Stimulated activated naive CD8-positive, alpha-beta T cell treated with anti-CD3 and anti-CD28 coated beads, Interleukin-15, Interleukin-2, amounts not matched to agents 100 ng/mL and 50 ng/mL, for 24 hours (primary cell): ENCODE results near the gene ICOSLG.
"Not testable (repeated sequence)": the region's sequence is repeated elsewhere in the genome, so short reads cannot be mapped to it uniquely, and the experiment has no call there.

ENCODE experiments used
- H3K27ac Mint-ChIP-seq: one replicate; pipeline ENCODE4 v1.8.0; 2021; ENCODE audit warnings: mild to moderate bottlenecking, mixed read lengths
- H3K27me3 Mint-ChIP-seq: one replicate; pipeline ENCODE4 v1.8.0; 2021; ENCODE audit warnings: mixed read lengths
- H3K36me3 Mint-ChIP-seq: one replicate; pipeline ENCODE4 v1.8.0; 2021; ENCODE audit warnings: low read depth, mixed read lengths
- H3K4me1 Mint-ChIP-seq: one replicate; pipeline ENCODE4 v1.8.0; 2021; ENCODE audit warnings: low read depth, mixed read lengths
- H3K4me3 Mint-ChIP-seq: one replicate; pipeline ENCODE4 v1.8.0; 2021; ENCODE audit warnings: mild to moderate bottlenecking, mixed read lengths
- H3K9me3 Mint-ChIP-seq: one replicate; pipeline ENCODE4 v1.8.0; 2021; ENCODE audit warnings: mixed read lengths

ICOSLG gene

DNA sequence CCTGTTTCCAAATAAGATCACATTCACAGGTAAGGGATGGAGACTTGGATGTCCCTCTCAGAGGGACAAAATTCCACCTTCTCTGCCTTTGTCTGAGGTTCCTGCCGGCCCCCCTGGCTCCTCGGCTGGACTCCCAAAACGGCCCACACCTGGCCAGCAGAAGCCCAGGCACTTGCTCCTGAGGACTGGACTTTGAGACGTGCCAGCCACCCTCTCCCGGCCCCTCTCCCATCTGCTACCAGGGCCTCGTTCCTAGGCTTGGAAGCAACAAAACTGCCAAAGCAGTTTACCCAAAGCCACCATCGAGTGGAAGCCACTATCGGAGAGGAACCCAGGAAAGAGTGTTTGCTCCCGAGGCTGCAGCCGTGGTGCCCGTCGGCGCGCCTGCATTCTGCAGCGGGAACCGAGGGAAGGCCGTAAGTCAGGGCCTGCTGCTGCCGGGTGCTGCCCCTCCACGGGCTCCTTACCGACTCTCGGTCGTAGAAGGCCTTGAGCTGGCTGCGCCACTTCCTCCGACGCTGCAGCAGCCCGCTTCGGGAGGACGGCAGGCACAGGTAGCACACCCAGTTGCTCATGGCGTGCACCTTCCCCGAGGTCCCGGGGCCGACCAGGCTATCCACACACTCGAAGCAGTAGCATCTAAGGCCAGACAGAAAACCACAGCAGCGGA is 17.4 kb upstream of the ICOSLG start:
- Mint-ChIP-seq H3K36me3 (no peaks in the 10 kb centered on the region), H3K27ac (no peak overlapping the region), H3K27me3 (peaks cover 4% of the 10 kb centered on the region), H3K9me3 (no peaks in the 10 kb centered on the region), H3K4me3 (no peak overlapping the region), H3K4me1 (no peaks in the 10 kb centered on the region)

DNA sequence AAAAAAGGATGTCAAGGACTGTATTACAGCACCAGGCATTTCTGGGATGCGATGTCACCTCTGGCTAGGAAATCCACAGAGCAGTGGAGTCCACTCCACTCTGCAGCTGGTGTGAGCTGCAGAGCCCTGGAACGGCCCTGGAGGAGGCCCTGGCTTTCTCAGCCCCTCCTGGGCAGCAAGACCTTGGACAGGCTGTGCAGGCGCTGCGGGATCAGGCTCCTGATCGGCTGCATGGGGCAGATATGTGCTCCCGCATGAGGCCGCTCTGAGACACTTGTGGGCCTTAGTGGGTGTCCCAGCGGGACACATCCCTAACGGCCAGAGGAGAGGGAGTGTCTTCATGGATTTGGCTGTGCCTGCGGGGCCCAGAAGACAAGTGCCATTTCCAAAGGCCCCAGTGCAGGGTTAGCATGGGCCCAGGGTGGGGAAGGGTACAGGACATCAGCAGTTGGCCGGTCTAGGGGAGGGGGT is 14.8 kb upstream of the ICOSLG start:
- H3K27me3 Mint-ChIP-seq, result peaks cover 4% of the 10 kb centered on the region
- H3K9me3 Mint-ChIP-seq, result no peaks in the 10 kb centered on the region
- no peak overlapping the region for H3K4me3 Mint-ChIP-seq
- H3K36me3 Mint-ChIP-seq, result no peaks in the 10 kb centered on the region
- H3K4me1 Mint-ChIP-seq, result no peaks in the 10 kb centered on the region
- H3K27ac Mint-ChIP-seq, result no peak overlapping the region

- H3K4me1 Mint-ChIP-seq, result no peaks in the 10 kb centered on the region
These were observed 13.3 kb upstream of the ICOSLG start for GRCh38 chr21:44253832-44254710.

DNA sequence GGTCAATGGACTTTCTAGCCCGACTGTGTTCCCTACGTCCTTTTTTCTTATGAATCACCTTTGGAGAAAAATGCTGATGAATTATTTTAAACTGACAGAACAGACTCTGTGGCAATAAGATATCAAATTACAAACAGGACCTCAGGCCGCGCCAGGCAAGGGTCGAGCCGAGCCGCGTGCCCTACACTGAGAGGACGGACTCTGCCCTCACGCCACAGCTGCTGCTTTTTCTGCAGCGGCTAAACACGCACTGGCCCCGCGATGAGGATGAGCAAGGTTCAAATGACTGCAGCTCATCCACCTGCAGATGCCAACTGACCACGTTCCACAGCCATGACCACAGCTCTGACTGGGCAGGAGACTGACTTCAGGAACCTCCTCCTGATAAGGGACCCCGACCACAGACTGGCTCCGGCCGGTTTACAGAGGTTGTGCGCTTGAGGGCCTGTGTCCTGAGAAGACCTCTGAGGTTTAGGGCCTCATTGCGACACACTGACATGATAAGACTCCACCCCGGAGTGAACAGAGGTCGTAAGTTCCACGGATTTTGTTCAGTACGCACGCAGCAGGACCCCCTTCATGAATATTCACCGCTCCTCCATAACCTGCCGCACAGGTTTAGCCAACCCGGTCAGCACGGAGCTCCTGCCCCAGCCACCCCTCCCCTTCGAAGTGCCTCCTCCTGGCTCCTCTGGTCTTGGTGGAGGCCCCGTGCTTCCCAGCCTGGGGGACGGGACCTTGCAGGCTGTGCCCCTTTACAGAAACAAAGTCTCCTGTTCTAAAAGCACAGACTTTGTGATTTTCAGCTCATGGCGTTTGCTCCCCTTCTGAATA is 8.7 kb upstream of the ICOSLG start:
- H3K4me3 Mint-ChIP-seq, H3K9me3 Mint-ChIP-seq, H3K27me3 Mint-ChIP-seq, H3K4me1 Mint-ChIP-seq, H3K27ac Mint-ChIP-seq, H3K36me3 Mint-ChIP-seq: not testable (repeated sequence)

More at GRCh38 chr21:44253832-44254710, 13.3 kb upstream of the ICOSLG start:
- H3K9me3 Mint-ChIP-seq, result no peaks in the 10 kb centered on the region
- no peak overlapping the region for H3K4me3 Mint-ChIP-seq
- H3K27ac Mint-ChIP-seq, result no peak overlapping the region
- H3K36me3 Mint-ChIP-seq, result no peaks in the 10 kb centered on the region
- peaks cover 4% of the 10 kb centered on the region for H3K27me3 Mint-ChIP-seq

- not testable (repeated sequence) for H3K9me3 Mint-ChIP-seq, H3K27ac Mint-ChIP-seq, H3K4me1 Mint-ChIP-seq, H3K27me3 Mint-ChIP-seq, H3K36me3 Mint-ChIP-seq, H3K4me3 Mint-ChIP-seq
These were observed 7.2 kb upstream of the ICOSLG start for GRCh38 chr21:44247904-44248303.

GRCh38 chr21:44243980-44244379 is 3.2 kb upstream of the ICOSLG start:
- not testable (repeated sequence) for H3K9me3 Mint-ChIP-seq, H3K36me3 Mint-ChIP-seq, H3K4me3 Mint-ChIP-seq, H3K27me3 Mint-ChIP-seq, H3K27ac Mint-ChIP-seq, H3K4me1 Mint-ChIP-seq

- not testable (repeated sequence) for H3K9me3 Mint-ChIP-seq, H3K27me3 Mint-ChIP-seq
These were observed 538 bp upstream of the ICOSLG start for GRCh38 chr21:44241281-44241680.

GRCh38 chr21:44240353-44240752 is 390 bp downstream of the ICOSLG start:
- not testable (repeated sequence) for H3K27ac Mint-ChIP-seq, H3K9me3 Mint-ChIP-seq, H3K4me3 Mint-ChIP-seq, H3K36me3 Mint-ChIP-seq, H3K4me1 Mint-ChIP-seq, H3K27me3 Mint-ChIP-seq

More at GRCh38 chr21:44241281-44241680, 538 bp upstream of the ICOSLG start:
- not testable (repeated sequence) for H3K27ac Mint-ChIP-seq, H3K4me3 Mint-ChIP-seq, H3K4me1 Mint-ChIP-seq, H3K36me3 Mint-ChIP-seq

DNA sequence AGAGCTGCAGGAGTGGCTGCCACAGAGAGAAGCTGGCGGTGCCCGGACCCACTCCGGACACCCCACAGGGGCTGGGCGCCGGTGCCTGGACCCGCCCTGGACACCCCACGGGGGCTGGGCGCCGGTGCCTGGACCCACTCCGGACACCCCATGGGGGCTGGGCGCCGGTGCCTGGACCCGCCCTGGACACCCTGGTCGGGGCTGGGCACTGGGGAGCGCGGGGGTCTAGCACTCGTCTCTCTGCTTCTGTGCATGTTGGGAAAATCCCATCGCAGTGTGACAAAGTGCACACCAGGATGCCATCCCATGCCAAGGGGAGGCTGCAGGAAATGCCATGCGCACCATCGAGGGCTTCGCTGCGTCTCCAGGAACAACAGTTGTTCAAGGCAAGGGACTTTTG is 11.2 kb downstream of the ICOSLG start:
- not testable (repeated sequence) for H3K27me3 Mint-ChIP-seq, H3K4me3 Mint-ChIP-seq, H3K36me3 Mint-ChIP-seq, H3K27ac Mint-ChIP-seq, H3K9me3 Mint-ChIP-seq, H3K4me1 Mint-ChIP-seq

GRCh38 chr21:44228109-44228508 is 12.6 kb downstream of the ICOSLG start:
- not testable (repeated sequence) for H3K4me3 Mint-ChIP-seq, H3K27me3 Mint-ChIP-seq, H3K4me1 Mint-ChIP-seq, H3K36me3 Mint-ChIP-seq, H3K27ac Mint-ChIP-seq, H3K9me3 Mint-ChIP-seq

GRCh38 chr21:44227614-44228013 is 13.1 kb downstream of the ICOSLG start:
- H3K9me3 Mint-ChIP-seq, H3K4me1 Mint-ChIP-seq, H3K27ac Mint-ChIP-seq, H3K4me3 Mint-ChIP-seq, H3K27me3 Mint-ChIP-seq, H3K36me3 Mint-ChIP-seq: not testable (repeated sequence)

DNA sequence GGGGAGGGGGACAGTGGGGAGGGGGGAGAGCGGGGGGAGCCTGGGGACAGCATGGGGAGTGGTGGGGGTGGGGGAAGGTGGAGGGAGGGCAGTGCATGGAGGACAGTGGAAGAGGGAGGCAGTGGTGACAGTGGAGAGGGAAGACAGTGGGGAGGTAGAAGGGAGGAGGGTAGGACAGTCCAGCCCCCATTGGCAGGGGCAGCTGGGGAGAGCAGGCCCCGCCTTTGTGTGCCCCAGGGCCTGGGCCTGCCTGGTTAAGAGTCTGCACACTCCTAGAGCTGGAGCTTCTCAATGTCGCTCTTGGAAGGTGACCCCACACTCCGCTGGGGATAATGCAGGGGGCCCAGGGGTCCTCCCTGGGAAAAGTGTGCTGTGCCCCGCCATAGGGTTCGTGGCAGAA is 15.1 kb downstream of the ICOSLG start:
- not testable (repeated sequence) for H3K27ac Mint-ChIP-seq, H3K4me3 Mint-ChIP-seq, H3K36me3 Mint-ChIP-seq, H3K4me1 Mint-ChIP-seq, H3K27me3 Mint-ChIP-seq, H3K9me3 Mint-ChIP-seq

DNA sequence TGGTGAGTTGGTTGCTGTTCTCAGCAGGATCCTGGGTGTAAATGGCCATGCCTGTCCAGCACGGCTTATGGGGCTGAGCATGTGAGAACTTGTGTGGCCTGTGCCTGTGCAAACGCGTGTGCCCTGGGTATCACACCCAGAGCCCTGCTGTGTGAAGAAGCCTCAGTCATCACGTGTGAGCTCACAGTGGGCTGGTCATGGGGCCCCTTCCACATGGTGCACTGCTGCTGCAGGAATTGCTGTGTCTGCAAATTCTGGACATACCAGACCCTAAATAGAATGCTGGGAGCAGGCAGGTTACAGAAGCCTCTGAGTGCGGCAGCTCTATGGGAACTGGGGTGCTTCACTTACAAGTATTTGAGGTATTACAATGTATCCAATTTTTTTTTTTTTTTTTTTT is 17.4 kb downstream of the ICOSLG start:
- not testable (repeated sequence) for H3K27ac Mint-ChIP-seq, H3K27me3 Mint-ChIP-seq, H3K4me3 Mint-ChIP-seq, H3K36me3 Mint-ChIP-seq, H3K4me1 Mint-ChIP-seq, H3K9me3 Mint-ChIP-seq

- not testable (repeated sequence) for H3K27ac Mint-ChIP-seq, H3K36me3 Mint-ChIP-seq, H3K4me3 Mint-ChIP-seq, H3K4me1 Mint-ChIP-seq, H3K27me3 Mint-ChIP-seq, H3K9me3 Mint-ChIP-seq
These were observed 20.1 kb downstream of the ICOSLG start for GRCh38 chr21:44220674-44221073.

GRCh38 chr21:44218461-44218860 is 22.3 kb downstream of the ICOSLG start:
- H3K27me3 Mint-ChIP-seq, H3K9me3 Mint-ChIP-seq, H3K4me1 Mint-ChIP-seq, H3K4me3 Mint-ChIP-seq, H3K36me3 Mint-ChIP-seq, H3K27ac Mint-ChIP-seq: not testable (repeated sequence)
